Lung (tissue), 12 donors: ENCODE data around the gene AHCYL2. TPM values are rescaled to one million over a fixed set of nuclear protein-coding genes. Genes with fewer than 3 reads are reported as not detected.
"Not testable (repeated sequence)": the region's sequence is repeated elsewhere in the genome, so short reads cannot be mapped to it uniquely, and the experiment has no call there.

Experiments used
- ATAC-seq: fragments of 200-7000 bp; cut with Tn5 transposase; one replicate; pipeline ENCODE4 v1.9.1; 2020; ENCODE audit warnings: moderate number of reproducible peaks; ENCODE audit not compliant: insufficient read depth, low FRiP score
- DNase-seq, 3 donors: peaks; one replicate each; pipeline ENCODE4 v3.0.0-alpha.2; 2013 to 2017
- H3K27ac ChIP-seq, 2 donors: one replicate each; pipeline ENCODE4 v1.5.1; 2013; ENCODE audit warnings: mild to moderate bottlenecking in 2 of 2, moderate library complexity in 2 of 2, control low read depth in 1 of 2, inconsistent platforms in 1 of 2, low read depth in 1 of 2, low read length in 1 of 2
- H3K27me3 ChIP-seq, 3 donors: one replicate each; pipeline ENCODE4 v1.5.1; 2013; ENCODE audit warnings: low read length in 2 of 3; ENCODE audit not compliant: control insufficient read depth in 3 of 3, insufficient read depth in 3 of 3
- H3K36me3 ChIP-seq, 4 donors: one replicate each; pipeline ENCODE4 v1.5.1; 2013; ENCODE audit warnings: low read length in 4 of 4, mild to moderate bottlenecking in 1 of 4, moderate library complexity in 1 of 4; ENCODE audit not compliant: control insufficient read depth in 4 of 4, insufficient read depth in 4 of 4
- H3K4me1 ChIP-seq, 5 donors: one replicate each; pipeline ENCODE4 v1.5.1; 2013; ENCODE audit warnings: low read length in 5 of 5, mild to moderate bottlenecking in 2 of 5, moderate library complexity in 1 of 5; ENCODE audit not compliant: control insufficient read depth in 5 of 5, insufficient read depth in 5 of 5
- H3K4me3 ChIP-seq: one replicate; pipeline ENCODE4 v1.5.1; 2013; ENCODE audit warnings: mild to moderate bottlenecking, control low read depth, moderate library complexity
- H3K9ac ChIP-seq, 2 donors: one replicate each; pipeline ENCODE4 v1.5.1; 2013; ENCODE audit warnings: low read length in 2 of 2, control low read depth in 1 of 2; ENCODE audit not compliant: insufficient read depth in 1 of 2
- H3K9me3 ChIP-seq, 4 donors: one replicate each; pipeline ENCODE4 v1.5.1; 2013; ENCODE audit warnings: low read length in 3 of 4, mild to moderate bottlenecking in 1 of 4, moderate library complexity in 1 of 4; ENCODE audit not compliant: control insufficient read depth in 4 of 4, insufficient read depth in 3 of 4
- CTCF ChIP-seq: IDR thresholded peaks from 2 replicates; pipeline ENCODE4 v1.5.1; 2012; ENCODE audit warnings: mild to moderate bottlenecking; ENCODE audit errors: control extremely low read depth, extremely low read depth
- WGBS, 2 donors: extraction: QIAGEN DNeasy Blood & Tissue Kit; methylation state at CpG; one replicate each; pipeline ENCODE4 v1.1.7; 2013; 5-methylcytosine and 5-hydroxymethylcytosine counted together
- polyA plus RNA-seq, 2 donors: library from polyadenylated mRNA; stranded (reverse); fragments of 200-250 nt; gene quantifications; one replicate each; pipeline ENCODE4 v1.2.1, GENCODE V29; 2013
- total RNA-seq, 2 donors: library from RNA; depleted of rRNA in 1 of 2; stranded (reverse); fragments of >200 nt in 1 of 2; gene quantifications; one replicate each; pipeline ENCODE4 v1.2.1, GENCODE V29; 2014 to 2021
- donor health status: control.
- donor health status: control.
- donor health status: Bipolar disorder and iron deficiency.
- donor health status: healthy.
- donor health status: DM: yes; HTN: yes; CAD: no.

The AHCYL2 gene
- total and polyA plus RNA-seq, 4 donors, result 16.3 to 172 (median 93.8) TPM

- Histone ChIP-seq H3K27me3 (no peaks in the 10 kb centered on the region), H3K27ac (no peak overlapping the region), H3K36me3 (peaks cover 0 to 8% (median 4%) of the 10 kb centered on the region in 4 donors), H3K9me3 (no peaks in the 10 kb centered on the region), H3K4me1 (peaks cover 0 to 3% (median 0%) of the 10 kb centered on the region in 5 donors), H3K4me3 (no peak overlapping the region), H3K9ac (no peak overlapping the region)
- ATAC-seq (no peak), DNase-seq (no peak)
- no peak for TF ChIP-seq CTCF
Measured at GRCh38 chr7:129405527-129405926, 180.7 kb downstream of the AHCYL2 start.

- not testable (repeated sequence) for H3K27ac ChIP-seq, ATAC-seq, H3K4me3 ChIP-seq, H3K9me3 ChIP-seq, H3K9ac ChIP-seq, H3K27me3 ChIP-seq, H3K36me3 ChIP-seq, H3K4me1 ChIP-seq, DNase-seq
- 80 to 91% methylated on average over 8 of the region's 8 CpGs for WGBS, 2 donors
Measured at GRCh38 chr7:129410238-129410637, 185.4 kb downstream of the AHCYL2 start.

GRCh38 chr7:129412501-129412900 is 187.7 kb downstream of the AHCYL2 start:
- H3K9ac ChIP-seq, result no peak overlapping the region
- peaks cover 0 to 3% (median 0%) of the 10 kb centered on the region in 5 donors for H3K4me1 ChIP-seq
- H3K27me3 ChIP-seq, result no peaks in the 10 kb centered on the region
- 97 to 100% methylated on average over 4 of the region's 4 CpGs for WGBS, 2 donors
- no peak overlapping the region for H3K4me3 ChIP-seq
- H3K9me3 ChIP-seq, result no peaks in the 10 kb centered on the region
- H3K27ac ChIP-seq, result no peak overlapping the region
- TF ChIP-seq CTCF, result no peak
- DNase-seq, result no peak
- ATAC-seq, result no peak
- peaks cover 0 to 9% (median 3%) of the 10 kb centered on the region in 4 donors for H3K36me3 ChIP-seq

- TF ChIP-seq CTCF, result no peak
- no peak for ATAC-seq
- no peak for DNase-seq
Measured at GRCh38 chr7:129417073-129417472, 192.2 kb downstream of the AHCYL2 start.

More at GRCh38 chr7:129417073-129417472, 192.2 kb downstream of the AHCYL2 start:
- H3K4me3 ChIP-seq, result no peak overlapping the region
- H3K27ac ChIP-seq, result no peak overlapping the region
- H3K4me1 ChIP-seq, result no peaks in the 10 kb centered on the region
- H3K27me3 ChIP-seq, result no peaks in the 10 kb centered on the region
- peaks cover 0 to 7% (median 3%) of the 10 kb centered on the region in 4 donors for H3K36me3 ChIP-seq
- 91 to 98% methylated on average over 5 of the region's 5 CpGs for WGBS, 2 donors
- no peak overlapping the region for H3K9ac ChIP-seq
- no peaks in the 10 kb centered on the region for H3K9me3 ChIP-seq
